Measurements from ENCODE around the gene IFNAR2. TPM values are rescaled to one million over a fixed set of nuclear protein-coding genes. Genes with fewer than 3 reads are reported as not detected.

IFNAR2 gene
- total and polyA plus RNA-seq, 4 donors, result 21.4 to 38.4 (median 27.5) TPM

GRCh38 chr21:33236013-33236686 is 6.4 kb downstream of the IFNAR2 start:
- no peak overlapping the region for H3K4me3 ChIP-seq
- no peak for DNase-seq
- 97% methylated on average over 6 of the region's 6 CpGs for WGBS, 2 donors
- no peaks in the 10 kb centered on the region for H3K27me3 ChIP-seq (ENCODE audit: control insufficient read depth in 3 of 3, insufficient read depth in 3 of 3, low read length in 2 of 3)
- H3K9ac ChIP-seq (ENCODE audit: insufficient read depth in 1 of 2, low read length in 2 of 2), result no peak overlapping the region
- no peaks in the 10 kb centered on the region for H3K36me3 ChIP-seq (ENCODE audit: control insufficient read depth in 4 of 4, insufficient read depth in 4 of 4, low read length in 4 of 4)
- H3K27ac ChIP-seq (ENCODE audit: low read depth in 1 of 2, low read length in 1 of 2), result no peak overlapping the region
- H3K4me1 ChIP-seq (ENCODE audit: control insufficient read depth in 5 of 5, insufficient read depth in 5 of 5, low read length in 5 of 5), result peaks cover 0 to 17% (median 1%) of the 10 kb centered on the region in 5 donors
- no peaks in the 10 kb centered on the region for H3K9me3 ChIP-seq (ENCODE audit: control insufficient read depth in 4 of 4, insufficient read depth in 3 of 4, low read length in 3 of 4)
- no peak for ATAC-seq (ENCODE audit: insufficient read depth, low FRiP score)
- no peak for TF ChIP-seq CTCF (IDR thresholded peaks at IDR 0.05; ENCODE audit: control extremely low read depth, extremely low read depth)

- no peak overlapping the region for H3K9ac ChIP-seq (ENCODE audit: insufficient read depth in 1 of 2, low read length in 2 of 2)
- H3K9me3 ChIP-seq (ENCODE audit: control insufficient read depth in 4 of 4, insufficient read depth in 3 of 4, low read length in 3 of 4), result no peaks in the 10 kb centered on the region
- no peak overlapping the region for H3K27ac ChIP-seq (ENCODE audit: low read depth in 1 of 2, low read length in 1 of 2)
- no peak overlapping the region for H3K4me3 ChIP-seq
- peak in 2 of 3 donors; percentile 49 to 75 for DNase-seq
- 67 to 80% methylated on average over 2 of the region's 2 CpGs for WGBS, 2 donors
- ATAC-seq (ENCODE audit: insufficient read depth, low FRiP score), result no peak
- no peak for TF ChIP-seq CTCF (IDR thresholded peaks at IDR 0.05; ENCODE audit: control extremely low read depth, extremely low read depth)
- no peaks in the 10 kb centered on the region for H3K27me3 ChIP-seq (ENCODE audit: control insufficient read depth in 3 of 3, insufficient read depth in 3 of 3, low read length in 2 of 3)
- peaks cover 0 to 15% (median 0%) of the 10 kb centered on the region in 5 donors for H3K4me1 ChIP-seq (ENCODE audit: control insufficient read depth in 5 of 5, insufficient read depth in 5 of 5, low read length in 5 of 5)
- no peaks in the 10 kb centered on the region for H3K36me3 ChIP-seq (ENCODE audit: control insufficient read depth in 4 of 4, insufficient read depth in 4 of 4, low read length in 4 of 4)
Observed at GRCh38 chr21:33236766-33237165, 7.0 kb downstream of the IFNAR2 start.

GRCh38 chr21:33237486-33237885 is 7.7 kb downstream of the IFNAR2 start:
- Histone ChIP-seq H3K4me1 (ENCODE audit: control insufficient read depth in 5 of 5, insufficient read depth in 5 of 5, low read length in 5 of 5) (peaks cover 0 to 16% (median 0%) of the 10 kb centered on the region in 5 donors), H3K27me3 (ENCODE audit: control insufficient read depth in 3 of 3, insufficient read depth in 3 of 3, low read length in 2 of 3) (no peaks in the 10 kb centered on the region), H3K27ac (ENCODE audit: low read depth in 1 of 2, low read length in 1 of 2) (no peak overlapping the region), H3K9ac (ENCODE audit: insufficient read depth in 1 of 2, low read length in 2 of 2) (no peak overlapping the region), H3K36me3 (ENCODE audit: control insufficient read depth in 4 of 4, insufficient read depth in 4 of 4, low read length in 4 of 4) (peaks cover 0 to 2% (median 0%) of the 10 kb centered on the region in 4 donors), H3K9me3 (ENCODE audit: control insufficient read depth in 4 of 4, insufficient read depth in 3 of 4, low read length in 3 of 4) (no peaks in the 10 kb centered on the region), H3K4me3 (no peak overlapping the region)
- TF ChIP-seq CTCF (IDR thresholded peaks at IDR 0.05; ENCODE audit: control extremely low read depth, extremely low read depth), result no peak
- 85 to 86% methylated on average over 3 of the region's 3 CpGs for WGBS, 2 donors
- ATAC-seq (ENCODE audit: insufficient read depth, low FRiP score), result no peak
- DNase-seq, result no peak
